Gastrocnemius medialis (tissue), 4 donors: ENCODE measurements around the gene RAB26. TPM values are rescaled to one million over a fixed set of nuclear protein-coding genes. Genes with fewer than 3 reads are reported as not detected.

Source experiments
- ATAC-seq, 2 donors: fragments of 150-250 bp; one replicate each; pipeline ENCODE4 v1.9.1; 2016
- DNase-seq, 2 donors: peaks; one replicate each; pipeline ENCODE4 v3.0.0-alpha.2; 2019
- H3K27ac ChIP-seq, 4 donors: fragments of 200-600 bp; sonication (generic); 1 replicate in 1 of 4; 2 replicates in 3 of 4; pipeline ENCODE4 v1.5.1; 2016 to 2018; ENCODE audit warnings: mild to moderate bottlenecking in 2 of 4, moderate library complexity in 1 of 4
- H3K27me3 ChIP-seq, 3 donors: fragments of 200-600 bp; sonication (generic) in 2 of 3; 1 replicate in 1 of 3; 2 replicates in 2 of 3; pipeline versions ENCODE4 v1.5.1 to v1.6.0; 2016 to 2019; ENCODE audit warnings: mild to moderate bottlenecking in 1 of 3, moderate library complexity in 1 of 3
- H3K36me3 ChIP-seq, 2 donors: fragments of 200-600 bp; sonication (generic) in 1 of 2; one replicate each; pipeline ENCODE4 v1.5.1; 2017 to 2018
- H3K4me1 ChIP-seq, 2 donors: fragments of 200-600 bp; sonication (generic) in 1 of 2; one replicate each; pipeline ENCODE4 v1.5.1; 2016 to 2017; ENCODE audit warnings: mild to moderate bottlenecking in 2 of 2
- H3K4me3 ChIP-seq, 4 donors: fragments of 200-600 bp; sonication (generic) in 3 of 4; 1 replicate in 1 of 4; 2 replicates in 3 of 4; pipeline ENCODE4 v1.5.1; 2016 to 2019; ENCODE audit warnings: mild to moderate bottlenecking in 2 of 4
- H3K9me3 ChIP-seq, 3 donors: fragments of 200-600 bp; sonication (generic) in 2 of 3; 1 replicate in 1 of 3; 2 replicates in 2 of 3; pipeline ENCODE4 v1.5.1; 2016 to 2019
- POLR2A ChIP-seq, 2 donors: fragments of 450-650 bp; IDR thresholded peaks; one replicate each; pipeline ENCODE4 v1.6.1; 2017; ENCODE audit warnings: antibody characterized with exemption in 2 of 2, mild to moderate bottlenecking in 2 of 2, moderate library complexity in 2 of 2
- in situ Hi-C, 4 donors: fragments of 200-750 bp; cut with MboI; loops; one replicate each; pipeline versions ENCODE4 v1.15.0 to v1.8.0; 2017; ENCODE audit warnings: low sequenced_read_pairs in 4 of 4
- intact Hi-C: fragments of 100-400 bp; cut with DNase I; formaldehyde crosslinking; loops from one replicate; pipeline ENCODE4 v1.15.1; 2023; ENCODE audit warnings: low total_unique reads
- total RNA-seq, 4 donors: library from RNA; depleted of rRNA; stranded (reverse); fragments of >200 nt; gene quantifications; one replicate each; pipeline versions ENCODE4 v1.1.0 to v1.2.3, GENCODE V29; 2016
- TF ChIP-seq, protein P1 (sequence below), 5 experiments: fragments of 450-650 bp in 3 of 5; fragments of 200-600 bp in 2 of 5; sonication (generic) in 2 of 5; IDR thresholded peaks in 4 of 5; conservative IDR thresholded peaks in 1 of 5; 1 replicate in 4 of 5; 2 replicates in 1 of 5; pipeline ENCODE4 v1.5.1; 2016 to 2019; ENCODE audit warnings: antibody characterized with exemption in 5 of 5, mild to moderate bottlenecking in 3 of 5, moderate library complexity in 3 of 5

RAB26 gene
- total RNA-seq, 4 donors from 2014 or later, result 1.3 to 4.2 TPM; not detected in 2

DNA sequence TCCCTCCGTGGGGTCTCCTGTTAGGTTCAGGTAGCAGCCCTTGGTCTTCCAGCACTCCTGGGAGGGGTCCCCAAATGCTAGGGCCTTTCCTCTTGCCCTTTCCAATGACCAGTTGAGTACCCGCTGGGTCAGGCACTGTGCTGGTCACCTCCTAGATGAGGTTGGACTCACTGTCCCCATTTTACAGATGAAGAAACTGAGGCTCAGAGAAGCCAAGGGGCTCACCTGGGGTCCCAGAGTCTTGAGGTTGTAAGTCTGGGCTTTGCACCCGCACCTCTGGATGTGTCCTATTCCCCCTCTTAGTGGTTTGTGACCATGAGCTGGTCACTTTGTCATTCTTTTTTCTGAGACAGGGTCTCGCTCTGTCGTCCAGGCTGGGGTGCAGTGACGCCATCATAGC is 49.3 kb downstream of the RAB26 start:
- no peaks in the 10 kb centered on the region for H3K36me3 ChIP-seq
- H3K27me3 ChIP-seq, result peaks cover 27 to 36% (median 33%) of the 10 kb centered on the region in 3 donors
- no peak for TF ChIP-seq POLR2A (IDR thresholded peaks at IDR 0.05)
- TF ChIP-seq, protein P1, sequence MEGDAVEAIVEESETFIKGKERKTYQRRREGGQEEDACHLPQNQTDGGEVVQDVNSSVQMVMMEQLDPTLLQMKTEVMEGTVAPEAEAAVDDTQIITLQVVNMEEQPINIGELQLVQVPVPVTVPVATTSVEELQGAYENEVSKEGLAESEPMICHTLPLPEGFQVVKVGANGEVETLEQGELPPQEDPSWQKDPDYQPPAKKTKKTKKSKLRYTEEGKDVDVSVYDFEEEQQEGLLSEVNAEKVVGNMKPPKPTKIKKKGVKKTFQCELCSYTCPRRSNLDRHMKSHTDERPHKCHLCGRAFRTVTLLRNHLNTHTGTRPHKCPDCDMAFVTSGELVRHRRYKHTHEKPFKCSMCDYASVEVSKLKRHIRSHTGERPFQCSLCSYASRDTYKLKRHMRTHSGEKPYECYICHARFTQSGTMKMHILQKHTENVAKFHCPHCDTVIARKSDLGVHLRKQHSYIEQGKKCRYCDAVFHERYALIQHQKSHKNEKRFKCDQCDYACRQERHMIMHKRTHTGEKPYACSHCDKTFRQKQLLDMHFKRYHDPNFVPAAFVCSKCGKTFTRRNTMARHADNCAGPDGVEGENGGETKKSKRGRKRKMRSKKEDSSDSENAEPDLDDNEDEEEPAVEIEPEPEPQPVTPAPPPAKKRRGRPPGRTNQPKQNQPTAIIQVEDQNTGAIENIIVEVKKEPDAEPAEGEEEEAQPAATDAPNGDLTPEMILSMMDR (IDR thresholded peaks at IDR 0.05 in 4 of 5, conservative IDR thresholded peaks at IDR 0.05 in 1 of 5), result no peak
- no peak overlapping the region for H3K27ac ChIP-seq
- H3K9me3 ChIP-seq, result no peaks in the 10 kb centered on the region
- ATAC-seq (no peak), DNase-seq (no peak)
- peaks cover 7 to 10% of the 10 kb centered on the region in 2 donors for H3K4me1 ChIP-seq
- no peak overlapping the region for H3K4me3 ChIP-seq
- in situ Hi-C loops, result no loop called here
- intact Hi-C loops, result loop anchor here (5.0 kb wide), 1 partner anchor 305 kb away; no protein-coding TSS in a partner anchor

DNA sequence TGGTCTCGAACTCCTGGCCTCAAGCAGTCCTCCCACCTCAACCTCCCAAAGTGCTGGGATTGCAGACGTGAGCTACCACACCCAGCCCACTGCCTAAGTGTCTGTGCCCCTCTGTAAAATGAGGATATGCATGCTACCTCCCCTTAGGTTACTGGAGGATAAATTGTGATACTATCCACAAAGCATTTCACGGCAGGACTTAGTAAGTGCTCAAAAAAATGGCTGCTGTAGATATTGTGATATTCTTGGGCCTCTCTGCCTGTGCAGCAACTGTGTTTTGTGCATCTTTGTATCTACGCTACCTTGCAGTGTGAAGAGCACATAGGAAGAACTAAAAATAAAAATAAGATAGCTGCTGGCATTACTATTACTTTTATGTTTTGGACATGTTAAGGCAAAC is 49.9 kb downstream of the RAB26 start:
- H3K4me1 ChIP-seq, result peaks cover 7 to 10% of the 10 kb centered on the region in 2 donors
- intact Hi-C loops (loop anchor here (5.0 kb wide), 1 partner anchor 304 kb away; no protein-coding TSS in a partner anchor), in situ Hi-C loops (no loop called here)
- peaks cover 27 to 36% (median 33%) of the 10 kb centered on the region in 3 donors for H3K27me3 ChIP-seq
- H3K4me3 ChIP-seq, result no peak overlapping the region
- no peaks in the 10 kb centered on the region for H3K36me3 ChIP-seq
- ATAC-seq (no peak), DNase-seq (no peak)
- H3K9me3 ChIP-seq, result no peaks in the 10 kb centered on the region
- H3K27ac ChIP-seq, result no peak overlapping the region
- no peak for TF ChIP-seq POLR2A (IDR thresholded peaks at IDR 0.05)
- TF ChIP-seq, protein P1 (IDR thresholded peaks at IDR 0.05 in 4 of 5, conservative IDR thresholded peaks at IDR 0.05 in 1 of 5), result no peak

DNA sequence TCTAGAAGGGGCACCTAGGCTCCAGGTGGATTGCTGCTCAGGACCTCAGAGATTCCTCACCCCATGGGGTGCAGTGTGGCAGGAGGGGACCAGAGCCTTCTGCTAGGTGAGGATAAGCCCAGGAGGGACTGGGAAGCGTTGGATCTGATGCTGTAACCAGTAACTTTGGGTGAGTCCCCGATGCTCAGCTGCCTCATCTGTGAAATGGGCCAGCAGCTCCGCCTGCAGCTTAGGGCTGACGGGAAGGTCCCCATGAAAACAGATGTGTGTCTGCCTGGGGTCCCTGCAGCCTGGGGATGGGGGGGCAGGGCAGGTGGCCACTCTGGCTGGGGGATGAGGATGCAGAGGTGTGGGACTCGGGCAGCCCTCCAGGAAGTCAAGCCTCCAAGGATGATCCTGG is 50.7 kb downstream of the RAB26 start:
- no peak for DNase-seq
- H3K4me3 ChIP-seq, result no peak overlapping the region
- H3K4me1 ChIP-seq, result peaks cover 7 to 10% of the 10 kb centered on the region in 2 donors
- H3K27me3 ChIP-seq, result peaks cover 27 to 31% (median 27%) of the 10 kb centered on the region in 3 donors
- intact Hi-C loops, result loop anchor here (5.0 kb wide), 1 partner anchor 303 kb away; no protein-coding TSS in a partner anchor
- no peaks in the 10 kb centered on the region for H3K9me3 ChIP-seq
- H3K27ac ChIP-seq, result no peak overlapping the region
- ATAC-seq, result no peak
- TF ChIP-seq POLR2A (IDR thresholded peaks at IDR 0.05), result no peak
- TF ChIP-seq, protein P1 (IDR thresholded peaks at IDR 0.05 in 4 of 5, conservative IDR thresholded peaks at IDR 0.05 in 1 of 5), result no peak
- no peaks in the 10 kb centered on the region for H3K36me3 ChIP-seq
- in situ Hi-C loops, result no loop called here

DNA sequence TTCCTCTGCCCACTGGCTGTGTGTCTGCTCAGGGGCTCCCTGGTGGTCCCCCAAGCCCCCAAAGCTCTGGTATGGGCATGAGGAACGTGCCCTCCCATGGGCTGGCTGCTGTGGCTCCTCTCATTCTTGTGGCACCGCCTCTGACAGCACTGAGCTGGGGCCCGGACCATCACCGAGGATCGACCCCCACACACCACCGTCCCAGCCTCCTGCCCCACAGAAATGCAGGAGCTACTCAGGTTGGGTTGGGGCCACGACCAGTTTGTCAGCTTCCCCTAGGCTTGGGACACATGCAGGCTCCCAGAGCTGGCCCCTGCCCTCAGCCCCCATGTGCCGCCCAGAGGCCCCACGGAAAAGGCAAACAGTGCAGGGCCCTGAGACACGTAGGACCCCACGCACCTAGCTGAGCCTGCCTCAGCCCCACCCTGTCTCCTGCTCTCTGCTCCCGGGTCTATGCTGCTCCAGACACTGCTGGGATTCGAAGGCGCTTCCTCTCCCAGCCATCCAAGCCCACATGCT is 51.3 kb downstream of the RAB26 start:
- in situ Hi-C loops (no loop called here), intact Hi-C loops (loop anchor here (5.0 kb wide), 1 partner anchor 303 kb away; no protein-coding TSS in a partner anchor)
- Histone ChIP-seq H3K36me3 (no peaks in the 10 kb centered on the region), H3K4me1 (peaks cover 9 to 13% of the 10 kb centered on the region in 2 donors), H3K4me3 (no peak overlapping the region), H3K27me3 (peaks cover 21 to 25% (median 22%) of the 10 kb centered on the region in 3 donors), H3K27ac (no peak overlapping the region), H3K9me3 (no peaks in the 10 kb centered on the region)
- no peak for ATAC-seq
- TF ChIP-seq, protein P1 (IDR thresholded peaks at IDR 0.05 in 4 of 5, conservative IDR thresholded peaks at IDR 0.05 in 1 of 5), result no peak
- no peak for TF ChIP-seq POLR2A (IDR thresholded peaks at IDR 0.05)
- no peak for DNase-seq
